SJSA1 (cell line): ENCODE data around the gene RRM1. TPM values are rescaled to one million over a fixed set of nuclear protein-coding genes. Genes with fewer than 3 reads are reported as not detected.
"Not testable (repeated sequence)": the region's sequence is repeated elsewhere in the genome, so short reads cannot be mapped to it uniquely, and the experiment has no call there.

Experiments
- DNase-seq, 2 experiments: peaks; one replicate each; pipeline ENCODE4 v3.0.0-alpha.2; 2015 to 2020; ENCODE audit warnings: low spot score in 2 of 2, low read depth in 1 of 2
- H3K27ac ChIP-seq: fragments of 250-450 bp; sonication (Bioruptor Pico); 2 replicates; pipeline ENCODE4 v1.5.1; 2020; ENCODE audit warnings: mild to moderate bottlenecking, moderate library complexity
- H3K27me3 ChIP-seq: fragments of 250-450 bp; sonication (Bioruptor Pico); replicated peaks from 2 replicates; pipeline ENCODE4 v1.5.1; 2020; ENCODE audit warnings: mild to moderate bottlenecking, moderate library complexity
- H3K36me3 ChIP-seq: fragments of 250-450 bp; sonication (Bioruptor Pico); 2 replicates; pipeline ENCODE4 v1.5.1; 2020; ENCODE audit warnings: mild to moderate bottlenecking
- H3K4me1 ChIP-seq: fragments of 250-450 bp; sonication (Bioruptor Pico); replicated peaks from 2 replicates; pipeline ENCODE4 v1.6.1; 2021; ENCODE audit warnings: mild to moderate bottlenecking
- H3K4me3 ChIP-seq: fragments of 250-450 bp; sonication (Bioruptor Pico); 2 replicates; pipeline ENCODE4 v1.5.1; 2020; ENCODE audit warnings: mild to moderate bottlenecking
- H3K9me3 ChIP-seq: fragments of 250-450 bp; sonication (Bioruptor Pico); replicated peaks from 2 replicates; pipeline ENCODE4 v1.5.1; 2020; ENCODE audit warnings: mild to moderate bottlenecking
- total RNA-seq: library from RNA; depleted of rRNA; stranded (reverse); fragments of >200 nt; shearing (Covaris generic); gene quantifications from 2 replicates; pipeline ENCODE4 v1.2.3, GENCODE V29; 2014

The RRM1 gene
- total RNA-seq, 1 experiment from 2014 or later: 295 TPM

- not testable (repeated sequence) for DNase-seq, H3K27ac ChIP-seq, H3K27me3 ChIP-seq, H3K4me3 ChIP-seq, H3K9me3 ChIP-seq
- peaks cover 12% of the 10 kb centered on the region for H3K4me1 ChIP-seq
- peaks cover 97% of the 10 kb centered on the region for H3K36me3 ChIP-seq
Observed at GRCh38 chr11:4130219-4130618, 35.6 kb downstream of the RRM1 start.

- DNase-seq: peak in 1 of 2 experiments; percentile 63
- no peak overlapping the region for H3K4me3 ChIP-seq
- peaks cover 80% of the 10 kb centered on the region for H3K36me3 ChIP-seq
- peak overlapping the region; percentile 57 for H3K27ac ChIP-seq
- peaks cover 19% of the 10 kb centered on the region for H3K4me1 ChIP-seq
- peaks cover 4% of the 10 kb centered on the region; the same call in 1 of the 2 replicates for H3K9me3 ChIP-seq
- no peaks in the 10 kb centered on the region for H3K27me3 ChIP-seq
Observed at GRCh38 chr11:4134806-4135205, 40.2 kb downstream of the RRM1 start.

GRCh38 chr11:4138497-4138896, 43.9 kb downstream of the RRM1 start:
- Histone ChIP-seq H3K27ac (no peak overlapping the region), H3K36me3 (peaks cover 81% of the 10 kb centered on the region), H3K27me3 (no peaks in the 10 kb centered on the region), H3K9me3 (peaks cover 4% of the 10 kb centered on the region; the same call in 1 of the 2 replicates), H3K4me3 (no peak overlapping the region), H3K4me1 (peaks cover 19% of the 10 kb centered on the region)
- DNase-seq: no peak

GRCh38 chr11:4140067-4140636, 45.6 kb downstream of the RRM1 start:
- Histone ChIP-seq H3K4me3 (no peak overlapping the region), H3K27ac (no peak overlapping the region), H3K4me1 (peaks cover 7% of the 10 kb centered on the region), H3K36me3 (peaks cover 72% of the 10 kb centered on the region), H3K9me3 (peaks cover 4% of the 10 kb centered on the region), H3K27me3 (no peaks in the 10 kb centered on the region)
- no peak for DNase-seq

GRCh38 chr11:4146070-4146771, 51.6 kb downstream of the RRM1 start:
- DNase-seq: no peak
- Histone ChIP-seq H3K36me3 (peaks cover 30% of the 10 kb centered on the region), H3K4me1 (no peaks in the 10 kb centered on the region), H3K9me3 (no peaks in the 10 kb centered on the region; the same call in 1 of the 2 replicates), H3K4me3 (no peak overlapping the region), H3K27ac (no peak overlapping the region), H3K27me3 (no peaks in the 10 kb centered on the region)

GRCh38 chr11:4146772-4147098, 52.1 kb downstream of the RRM1 start:
- Histone ChIP-seq H3K36me3 (peaks cover 25% of the 10 kb centered on the region), H3K27ac (no peak overlapping the region), H3K4me1 (peaks cover 3% of the 10 kb centered on the region), H3K4me3 (no peak overlapping the region), H3K9me3 (no peaks in the 10 kb centered on the region; the same call in 1 of the 2 replicates), H3K27me3 (no peaks in the 10 kb centered on the region)
- no peak for DNase-seq

GRCh38 chr11:4154503-4154902, 59.9 kb downstream of the RRM1 start:
- no peaks in the 10 kb centered on the region; the same call in 1 of the 2 replicates for H3K27me3 ChIP-seq
- H3K9me3 ChIP-seq: no peaks in the 10 kb centered on the region
- H3K4me1 ChIP-seq: peaks cover 13% of the 10 kb centered on the region
- H3K36me3 ChIP-seq: no peaks in the 10 kb centered on the region
- no peak overlapping the region for H3K4me3 ChIP-seq
- no peak for DNase-seq
- H3K27ac ChIP-seq: no peak overlapping the region

GRCh38 chr11:4156571-4156970, 62.0 kb downstream of the RRM1 start:
- no peaks in the 10 kb centered on the region for H3K36me3 ChIP-seq

GRCh38 chr11:4158818-4159217, 64.2 kb downstream of the RRM1 start:
- H3K27me3 ChIP-seq, H3K9me3 ChIP-seq, H3K4me3 ChIP-seq, H3K36me3 ChIP-seq, H3K27ac ChIP-seq, DNase-seq, H3K4me1 ChIP-seq: not testable (repeated sequence)

More at GRCh38 chr11:4156571-4156970, 62.0 kb downstream of the RRM1 start:
- Histone ChIP-seq H3K4me1 (peaks cover 11% of the 10 kb centered on the region), H3K9me3 (no peaks in the 10 kb centered on the region), H3K27ac (no peak overlapping the region), H3K4me3 (no peak overlapping the region), H3K27me3 (no peaks in the 10 kb centered on the region; the same call in 1 of the 2 replicates)
- DNase-seq: no peak

- Histone ChIP-seq H3K4me3 (no peak overlapping the region), H3K9me3 (0 out of 2 replicates have a peak, but pooled peaks cover 4% of the 10 kb centered on the region), H3K27me3 (no peaks in the 10 kb centered on the region; the same call in 1 of the 2 replicates), H3K27ac (no peak overlapping the region), H3K4me1 (no peaks in the 10 kb centered on the region), H3K36me3 (no peaks in the 10 kb centered on the region)
- DNase-seq: no peak
Observed at GRCh38 chr11:4161305-4161704, 66.7 kb downstream of the RRM1 start.

GRCh38 chr11:4164884-4165590, 70.4 kb downstream of the RRM1 start:
- DNase-seq: no peak
- Histone ChIP-seq H3K27ac (no peak overlapping the region), H3K4me3 (no peak overlapping the region), H3K4me1 (no peaks in the 10 kb centered on the region), H3K36me3 (no peaks in the 10 kb centered on the region), H3K27me3 (no peaks in the 10 kb centered on the region; the same call in 1 of the 2 replicates), H3K9me3 (0 out of 2 replicates have a peak, but pooled peaks cover 4% of the 10 kb centered on the region)

- no peaks in the 10 kb centered on the region; the same call in 1 of the 2 replicates for H3K27me3 ChIP-seq
- no peak for DNase-seq
- H3K4me3 ChIP-seq: no peak overlapping the region
- H3K27ac ChIP-seq: no peak overlapping the region
- H3K4me1 ChIP-seq: no peaks in the 10 kb centered on the region
- H3K9me3 ChIP-seq: 0 out of 2 replicates have a peak, but pooled peaks cover 4% of the 10 kb centered on the region
- H3K36me3 ChIP-seq: no peaks in the 10 kb centered on the region
Observed at GRCh38 chr11:4167292-4167691, 72.7 kb downstream of the RRM1 start.

- Histone ChIP-seq H3K4me1 (no peaks in the 10 kb centered on the region), H3K9me3 (no peaks in the 10 kb centered on the region), H3K27me3 (no peaks in the 10 kb centered on the region), H3K4me3 (no peak overlapping the region), H3K27ac (no peak overlapping the region), H3K36me3 (no peaks in the 10 kb centered on the region)
- DNase-seq: no peak
Observed at GRCh38 chr11:4167758-4168157, 73.2 kb downstream of the RRM1 start.
